HCT116 (cell line): Measurements from ENCODE around the gene CRYBG2. TPM values are rescaled to one million over a fixed set of nuclear protein-coding genes. Genes with fewer than 3 reads are reported as not detected.

Experiments
- ATAC-seq: fragments of 200-7000 bp; cut with Tn5 transposase; 2 replicates; pipeline ENCODE4 v1.9.1; 2020; ENCODE audit warnings: mild to moderate bottlenecking, moderate library complexity
- BruUV-seq: library from RNA; stranded (reverse); fragments of 400-500 nt; replicated peaks from 2 replicates; lab custom pipeline; 2021; lab: Mats Ljungman, UMichigan
- CTCF ChIA-PET: fragments of 300-600 bp; sonication (Branson Sonifier 250); formaldehyde crosslinking; loops from one replicate; lab custom pipeline; 2021; ENCODE audit warnings: antibody characterized with exemption; lab: Charles Lee
- POLR2A ChIA-PET: fragments of 300-600, 350-600 bp; sonication (Branson Sonifier 250); formaldehyde crosslinking; loops from one replicate; lab custom pipeline; 2021; ENCODE audit warnings: antibody characterized with exemption; lab: Charles Lee
- RAD21 ChIA-PET, 2 experiments: fragments of 300-600 bp; sonication (Branson Sonifier 250); formaldehyde crosslinking; loops; one replicate each; lab custom pipeline; 2023; ENCODE audit warnings: low total read pairs in 2 of 2; ENCODE audit not compliant: uncharacterized antibody in 2 of 2, unreplicated experiment in 2 of 2, low non-redundant PET in 1 of 2; lab: Charles Lee
- DNase-seq: peaks from one replicate; pipeline ENCODE4 v3.0.0-alpha.2; 2010; ENCODE audit warnings: low read depth, low spot score
- H2AFZ ChIP-seq: fragments of 200-600 bp; shearing (Covaris generic), sonication (generic); 2 replicates; pipeline ENCODE4 v1.6.1; 2017; ENCODE audit warnings: low read depth, mixed run types, mixed read lengths, antibody characterized with exemption, low read length; ENCODE audit not compliant: poor library complexity, severe bottlenecking
- H3K27ac ChIP-seq: 2 replicates; pipeline ENCODE4 v1.5.1; 2012; ENCODE audit warnings: low read depth, low read length
- H3K27me3 ChIP-seq: fragments of 200-600 bp; sonication (generic); 2 replicates; pipeline ENCODE4 v1.6.1; 2016; ENCODE audit warnings: mixed run types, low read length, mixed read lengths; ENCODE audit not compliant: insufficient read depth
- H3K36me3 ChIP-seq, 2 experiments: fragments of 200-500 bp in 1 of 2; fragments of 200-600 bp in 1 of 2; sonication (Bioruptor generic) in 1 of 2; sonication (generic) in 1 of 2; 2 replicates each; pipeline versions ENCODE4 v1.5.1 to v1.6.1; 2014 to 2016; ENCODE audit warnings: low read length in 2 of 2, inconsistent platforms in 1 of 2, mixed read lengths in 1 of 2, mixed run types in 1 of 2; ENCODE audit not compliant: insufficient read depth in 2 of 2, control insufficient read depth in 1 of 2
- H3K4me1 ChIP-seq, 2 experiments: fragments of 200-600 bp in 1 of 2; sonication (generic) in 1 of 2; 2 replicates each; pipeline versions ENCODE4 v1.5.1 to v1.6.1; 2012 to 2017; ENCODE audit warnings: low read length in 2 of 2, inconsistent platforms in 1 of 2, mild to moderate bottlenecking in 1 of 2, mixed read lengths in 1 of 2, mixed run types in 1 of 2, moderate library complexity in 1 of 2; ENCODE audit not compliant: insufficient read depth in 2 of 2, control insufficient read depth in 1 of 2
- H3K4me2 ChIP-seq: fragments of 200-600 bp; sonication (generic); 2 replicates; pipeline ENCODE4 v1.6.1; 2017; ENCODE audit warnings: mixed run types, low read length, mixed read lengths
- H3K4me3 ChIP-seq, 2 experiments: fragments of 200-600 bp in 1 of 2; sonication (generic) in 1 of 2; replicated peaks in 1 of 2; 2 replicates each; pipeline ENCODE4 v1.5.1; 2011 to 2016; ENCODE audit warnings: low read length in 2 of 2, control low read depth in 1 of 2, low read depth in 1 of 2, mild to moderate bottlenecking in 1 of 2, mixed read lengths in 1 of 2, mixed run types in 1 of 2
- H3K79me2 ChIP-seq: fragments of 200-600 bp; sonication (generic); 2 replicates; pipeline ENCODE4 v1.6.1; 2017; ENCODE audit warnings: mild to moderate bottlenecking, mixed run types, low read length, moderate library complexity, mixed read lengths; ENCODE audit not compliant: insufficient read depth
- H3K9ac ChIP-seq: fragments of 200-600 bp; sonication (generic); 2 replicates; pipeline ENCODE4 v1.6.1; 2016; ENCODE audit warnings: low read length, mixed read lengths
- H3K9me2 ChIP-seq: fragments of 200-600 bp; sonication (generic), shearing (Covaris generic); 2 replicates; pipeline ENCODE4 v1.6.1; 2017; ENCODE audit warnings: mixed run types, mild to moderate bottlenecking, moderate library complexity; ENCODE audit not compliant: insufficient read depth
- H3K9me3 ChIP-seq, 2 experiments: fragments of 200-500 bp in 1 of 2; fragments of 200-600 bp in 1 of 2; sonication (Bioruptor generic) in 1 of 2; sonication (generic) in 1 of 2; 2 replicates each; pipeline ENCODE4 v1.6.1; 2014 to 2017; ENCODE audit warnings: low read length in 2 of 2, mixed read lengths in 2 of 2, inconsistent platforms in 1 of 2, low read depth in 1 of 2, mild to moderate bottlenecking in 1 of 2, mixed run types in 1 of 2, moderate library complexity in 1 of 2; ENCODE audit not compliant: control insufficient read depth in 1 of 2, insufficient read depth in 1 of 2
- H4K20me1 ChIP-seq: fragments of 200-600 bp; sonication (generic), shearing (Covaris generic); 2 replicates; pipeline ENCODE4 v1.6.1; 2017; ENCODE audit warnings: mixed run types, mild to moderate bottlenecking, moderate library complexity; ENCODE audit not compliant: insufficient read depth
- CBX3 ChIP-seq: IDR thresholded peaks from 2 replicates; pipeline ENCODE4 v1.6.1; 2012; ENCODE audit warnings: low read depth
- FOSL1 ChIP-seq: IDR thresholded peaks from 2 replicates; pipeline ENCODE4 v1.6.1; 2012; ENCODE audit warnings: low read depth
- JUND ChIP-seq: IDR thresholded peaks from 2 replicates; pipeline ENCODE4 v1.6.1; 2012
- POLR2A ChIP-seq: IDR thresholded peaks from 2 replicates; pipeline ENCODE4 v1.7.0; 2011; ENCODE audit warnings: borderline replicate concordance; ENCODE audit not compliant: insufficient read depth, insufficient read length; ENCODE audit errors: extremely low read depth
- RAD21 ChIP-seq: IDR thresholded peaks from 2 replicates; pipeline ENCODE4 v1.6.1; 2012; ENCODE audit warnings: low read depth, mild to moderate bottlenecking
- SIN3A ChIP-seq: IDR thresholded peaks from 2 replicates; pipeline ENCODE4 v1.6.1; 2012; ENCODE audit warnings: low read depth
- ZFX ChIP-seq: fragments of 450-650 bp; IDR thresholded peaks from 2 replicates; pipeline ENCODE4 v1.6.1; 2017
- intact Hi-C: fragments of 100-400 bp; cut with micrococcal nuclease; formaldehyde crosslinking; loops from 2 replicates; pipeline ENCODE4 v1.10.0; 2022
- total RNA-seq: library from RNA; stranded (reverse); gene quantifications from one replicate; pipeline ENCODE4 v1.2.1, GENCODE V29; 2021; ENCODE audit not compliant: unreplicated experiment
- TF ChIP-seq, protein P1 (sequence below): IDR thresholded peaks from 2 replicates; pipeline ENCODE4 v1.6.1; 2012
- TF ChIP-seq, protein P2 (sequence below): IDR thresholded peaks from 2 replicates; pipeline ENCODE4 v1.6.1; 2012; ENCODE audit warnings: low read depth
- TF ChIP-seq, protein P3 (sequence below): IDR thresholded peaks from 2 replicates; pipeline ENCODE4 v1.6.1; 2012

Gene CRYBG2
- total RNA-seq, 1 experiment from 2014 or later: 10.5 TPM

DNA sequence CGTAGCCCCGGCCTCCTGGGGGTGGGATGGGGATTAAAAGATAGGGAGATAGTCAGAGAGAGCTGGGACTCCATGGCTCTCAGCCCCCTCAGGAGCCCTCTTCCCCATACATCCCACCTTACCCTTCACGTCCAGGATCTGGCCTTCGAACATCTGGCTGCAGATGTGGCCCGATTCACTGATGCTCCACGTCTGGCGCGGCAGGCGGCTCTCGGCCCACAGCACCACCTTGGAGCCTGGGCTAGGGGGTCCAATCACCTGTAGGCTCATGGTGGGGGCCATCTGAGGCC, 31.9 kb downstream of the CRYBG2 start:
- Histone ChIP-seq H3K9ac (no peak overlapping the region), H3K9me3 (no peaks in the 10 kb centered on the region), H3K27me3 (no peaks in the 10 kb centered on the region), H3K4me3 (no peak overlapping the region), H3K27ac (no peak overlapping the region), H3K4me2 (no peak overlapping the region), H4K20me1 (no peaks in the 10 kb centered on the region), H3K9me2 (no peaks in the 10 kb centered on the region), H3K79me2 (no peaks in the 10 kb centered on the region), H3K4me1 (peaks cover 5 to 16% of the 10 kb centered on the region in 2 experiments; a peak in 3 of 4 replicates), H2AFZ (no peak overlapping the region), H3K36me3 (peaks cover 0 to 10% of the 10 kb centered on the region in 2 experiments; a peak in 2 of 4 replicates)
- BruUV-seq: no TSS peak
- DNase-seq: no peak
- ChIA-PET CTCF (interaction anchor here (0.7 to 4.4 kb wide), 9 partner anchors 10 to 177 kb away, joined by 3 to 47 read pairs (median 8); partner anchors contain the start of genes SH3BGRL3 and ZNF593), POLR2A (no interaction called here), RAD21 (interaction anchor here (0.6 to 1.3 kb wide), 4 partner anchors 37 to 177 kb away, joined by 3 to 4 read pairs (median 4); no protein-coding TSS in a partner anchor)
- no peak for ATAC-seq
- intact Hi-C loops: loop anchor here (5.0 kb wide), 1 partner anchor 155 kb away; the partner anchor contains the start of genes C1orf232 and ZNF593
- TF ChIP-seq SIN3A (no peak), RAD21 (no peak), POLR2A (no peak), ZFX (no peak), FOSL1 (no peak), CBX3 (no peak), JUND (no peak)
- TF ChIP-seq, protein P1, sequence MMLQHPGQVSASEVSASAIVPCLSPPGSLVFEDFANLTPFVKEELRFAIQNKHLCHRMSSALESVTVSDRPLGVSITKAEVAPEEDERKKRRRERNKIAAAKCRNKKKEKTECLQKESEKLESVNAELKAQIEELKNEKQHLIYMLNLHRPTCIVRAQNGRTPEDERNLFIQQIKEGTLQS: no peak
- TF ChIP-seq, protein P2, sequence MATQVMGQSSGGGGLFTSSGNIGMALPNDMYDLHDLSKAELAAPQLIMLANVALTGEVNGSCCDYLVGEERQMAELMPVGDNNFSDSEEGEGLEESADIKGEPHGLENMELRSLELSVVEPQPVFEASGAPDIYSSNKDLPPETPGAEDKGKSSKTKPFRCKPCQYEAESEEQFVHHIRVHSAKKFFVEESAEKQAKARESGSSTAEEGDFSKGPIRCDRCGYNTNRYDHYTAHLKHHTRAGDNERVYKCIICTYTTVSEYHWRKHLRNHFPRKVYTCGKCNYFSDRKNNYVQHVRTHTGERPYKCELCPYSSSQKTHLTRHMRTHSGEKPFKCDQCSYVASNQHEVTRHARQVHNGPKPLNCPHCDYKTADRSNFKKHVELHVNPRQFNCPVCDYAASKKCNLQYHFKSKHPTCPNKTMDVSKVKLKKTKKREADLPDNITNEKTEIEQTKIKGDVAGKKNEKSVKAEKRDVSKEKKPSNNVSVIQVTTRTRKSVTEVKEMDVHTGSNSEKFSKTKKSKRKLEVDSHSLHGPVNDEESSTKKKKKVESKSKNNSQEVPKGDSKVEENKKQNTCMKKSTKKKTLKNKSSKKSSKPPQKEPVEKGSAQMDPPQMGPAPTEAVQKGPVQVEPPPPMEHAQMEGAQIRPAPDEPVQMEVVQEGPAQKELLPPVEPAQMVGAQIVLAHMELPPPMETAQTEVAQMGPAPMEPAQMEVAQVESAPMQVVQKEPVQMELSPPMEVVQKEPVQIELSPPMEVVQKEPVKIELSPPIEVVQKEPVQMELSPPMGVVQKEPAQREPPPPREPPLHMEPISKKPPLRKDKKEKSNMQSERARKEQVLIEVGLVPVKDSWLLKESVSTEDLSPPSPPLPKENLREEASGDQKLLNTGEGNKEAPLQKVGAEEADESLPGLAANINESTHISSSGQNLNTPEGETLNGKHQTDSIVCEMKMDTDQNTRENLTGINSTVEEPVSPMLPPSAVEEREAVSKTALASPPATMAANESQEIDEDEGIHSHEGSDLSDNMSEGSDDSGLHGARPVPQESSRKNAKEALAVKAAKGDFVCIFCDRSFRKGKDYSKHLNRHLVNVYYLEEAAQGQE: no peak
- TF ChIP-seq, protein P3, sequence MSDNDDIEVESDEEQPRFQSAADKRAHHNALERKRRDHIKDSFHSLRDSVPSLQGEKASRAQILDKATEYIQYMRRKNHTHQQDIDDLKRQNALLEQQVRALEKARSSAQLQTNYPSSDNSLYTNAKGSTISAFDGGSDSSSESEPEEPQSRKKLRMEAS: no peak
